ENCODE results near the gene PPP1CB. TPM values are rescaled to one million over a fixed set of nuclear protein-coding genes. Genes with fewer than 3 reads are reported as not detected.

PPP1CB gene
- total and polyA plus RNA-seq, 2 experiments from 2014 or later: 161 to 269 TPM

- TF ChIP-seq EZH2 (IDR thresholded peaks at IDR 0.05; ENCODE audit: borderline replicate concordance): no peak
- TF ChIP-seq EZH2phosphoT487 (IDR thresholded peaks at IDR 0.05; ENCODE audit: low read depth, severe bottlenecking, unreplicated experiment): no peak
- no peak for TF ChIP-seq CTCF (IDR thresholded peaks at IDR 0.05; ENCODE audit: poor library complexity)
- Histone ChIP-seq H4K20me1 (ENCODE audit: insufficient read depth, poor library complexity, severe bottlenecking) (no peaks in the 10 kb centered on the region), H3K9me3 (ENCODE audit: low read depth) (no peaks in the 10 kb centered on the region), H3K36me3 (replicated peaks; ENCODE audit: insufficient read depth, low read depth) (no peaks in the 10 kb centered on the region), H3K79me2 (no peaks in the 10 kb centered on the region), H2AFZ (no peak overlapping the region), H3K4me1 (ENCODE audit: insufficient read depth) (no peaks in the 10 kb centered on the region), H3K27ac (no peak overlapping the region), H3K9me2 (replicated peaks; ENCODE audit: insufficient read depth) (no peaks in the 10 kb centered on the region), H3K4me3 (no peak overlapping the region), H3K27me3 (no peaks in the 10 kb centered on the region), H3K4me2 (no peak overlapping the region)
- 56% methylated on average over 3 of the region's 3 CpGs for WGBS (ENCODE audit: low lambda C conversion rate, missing lambda C conversion rate)
- no peak for DNase-seq (ENCODE audit: low spot score)
Observed at GRCh38 chr2:28842042-28842441, 90.4 kb downstream of the PPP1CB start.

Other genes starting within 250 kb of the PPP1CB start
- 1.2 and 1.7 TPM in 2 replicates for gene SPDYA, start 59.0 kb downstream of the PPP1CB start, total RNA-seq
- gene SPDYA, start 59.0 kb downstream of the PPP1CB start, polyA plus RNA-seq: 1.3 and 2.1 TPM in 2 replicates
- 11.2 and 15.2 TPM in 2 replicates for gene TRMT61B, start 118.5 kb downstream of the PPP1CB start, total RNA-seq
- 9.8 and 17.0 TPM in 2 replicates for gene TRMT61B, start 118.5 kb downstream of the PPP1CB start, polyA plus RNA-seq
- gene WDR43, start 142.8 kb downstream of the PPP1CB start, total RNA-seq: 41.3 and 43.0 TPM in 2 replicates
- 21.0 and 24.5 TPM in 2 replicates for gene WDR43, start 142.8 kb downstream of the PPP1CB start, polyA plus RNA-seq
- 0.47 and 0.92 TPM in 2 replicates for gene TOGARAM2, start 229.5 kb downstream of the PPP1CB start, total RNA-seq
- gene TOGARAM2, start 229.5 kb downstream of the PPP1CB start, polyA plus RNA-seq: 1.3 and 2.1 TPM in 2 replicates

All from hepatocyte (in vitro differentiated cells).